ENCODE measurements around the gene BOD1L1.
A peak's percentile ranks its signal among the peaks of the same experiment; 100 is the strongest.

BOD1L1 gene

GRCh38 chr4:13548059-13548983 lies 79.2 kb downstream of the BOD1L1 start:
- no peak for TF ChIP-seq CTCF (IDR thresholded peaks at IDR 0.05; ENCODE audit: low read depth, low read length)
- H3K4me3 ChIP-seq (ENCODE audit: low read depth, low read length) = peak overlapping the region; percentile 64

GRCh38 chr4:13547485-13548041 lies 80.0 kb downstream of the BOD1L1 start:
- peak overlapping the region; percentile 56 for H3K4me3 ChIP-seq (ENCODE audit: low read depth, low read length)
- TF ChIP-seq CTCF (IDR thresholded peaks at IDR 0.05; ENCODE audit: low read depth, low read length) = no peak

- no peak for TF ChIP-seq CTCF (IDR thresholded peaks at IDR 0.05; ENCODE audit: low read depth, low read length)
- H3K4me3 ChIP-seq (ENCODE audit: low read depth, low read length) = peak overlapping the region; percentile 56
Measured at GRCh38 chr4:13546941-13547484, 80.5 kb downstream of the BOD1L1 start.

GRCh38 chr4:13546142-13546940 lies 81.2 kb downstream of the BOD1L1 start:
- H3K4me3 ChIP-seq (ENCODE audit: low read depth, low read length) = no peak overlapping the region
- TF ChIP-seq CTCF (IDR thresholded peaks at IDR 0.05; ENCODE audit: low read depth, low read length) = no peak

- peak overlapping the region; percentile 78 for H3K4me3 ChIP-seq (ENCODE audit: low read depth, low read length)
- no peak for TF ChIP-seq CTCF (IDR thresholded peaks at IDR 0.05; ENCODE audit: low read depth, low read length)
Measured at GRCh38 chr4:13545394-13545808, 82.1 kb downstream of the BOD1L1 start.

GRCh38 chr4:13544606-13545393 lies 82.7 kb downstream of the BOD1L1 start:
- peak overlapping the region; percentile 78 for H3K4me3 ChIP-seq (ENCODE audit: low read depth, low read length)
- no peak for TF ChIP-seq CTCF (IDR thresholded peaks at IDR 0.05; ENCODE audit: low read depth, low read length)
